HepG2 (cell line): ENCODE data around the gene SPATA13. TPM values are rescaled to one million over a fixed set of nuclear protein-coding genes. Genes with fewer than 3 reads are reported as not detected.
A peak's percentile ranks its signal among the peaks of the same experiment; 100 is the strongest.

ENCODE experiments used
- PCBP2 ChIP-seq: fragments of 200-400 bp; formaldehyde crosslinking; optimal IDR thresholded peaks from 2 replicates; pipeline ENCODE3; 2018; ENCODE audit warnings: low read length, low read depth; ENCODE audit not compliant: poor library complexity, severe bottlenecking
- RARA ChIP-seq: IDR thresholded peaks from 2 replicates; pipeline ENCODE4 v1.6.1; 2016; ENCODE audit warnings: missing genetic modification reagents, missing compliant biosample characterization
- SRSF1 ChIP-seq: fragments of 200-400 bp; formaldehyde crosslinking; optimal IDR thresholded peaks from 2 replicates; pipeline ENCODE3; 2017; ENCODE audit warnings: mild to moderate bottlenecking, low read depth, low read length, moderate library complexity
- ZNF274 ChIP-seq: sonication (generic); formaldehyde crosslinking; IDR thresholded peaks from 2 replicates; pipeline ENCODE4 v1.5.1; 2020; ENCODE audit warnings: mild to moderate bottlenecking, missing genetic modification reagents
- ZNF343 ChIP-seq: sonication (generic); formaldehyde crosslinking; IDR thresholded peaks from 2 replicates; pipeline ENCODE4 v1.4.0; 2020; ENCODE audit warnings: mild to moderate bottlenecking, missing genetic modification reagents
- ZNF354B ChIP-seq: sonication (generic); formaldehyde crosslinking; IDR thresholded peaks from 2 replicates; pipeline ENCODE4 v1.8.0; 2022; ENCODE audit warnings: mild to moderate bottlenecking, missing genetic modification reagents
- ZNF761 ChIP-seq: sonication (generic); formaldehyde crosslinking; conservative IDR thresholded peaks from 2 replicates; pipeline ENCODE4 v1.4.0; 2020; ENCODE audit warnings: mild to moderate bottlenecking, missing genetic modification reagents
- ZNF777 ChIP-seq: sonication (generic); formaldehyde crosslinking; IDR thresholded peaks from 2 replicates; pipeline ENCODE4 v1.4.0; 2020; ENCODE audit warnings: missing genetic modification reagents
- ZNF839 ChIP-seq: sonication (generic); formaldehyde crosslinking; IDR thresholded peaks from 2 replicates; pipeline ENCODE4 v1.4.0; 2020; ENCODE audit warnings: missing genetic modification reagents, mild to moderate bottlenecking, borderline replicate concordance
- polyA plus RNA-seq, 8 experiments: library from polyadenylated mRNA; depleted of rRNA in 3 of 8; stranded (reverse) in 7 of 8; unstranded in 1 of 8; fragments of >200 nt; fragmentation: Illumina TruSeq in 4 of 8; extraction: Trizol in 4 of 8; gene quantifications; 2 replicates each; pipeline versions ENCODE4 v1.2.1 to v1.2.3, GENCODE V29; 2011 to 2016; ENCODE audit warnings: low read depth in 4 of 8, missing spikeins in 1 of 8, mixed read lengths in 1 of 8; ENCODE audit not compliant: insufficient read depth in 1 of 8
- total RNA-seq, 5 experiments: library from RNA; depleted of rRNA; stranded (reverse); fragments of >200 nt; fragmentation: Illumina TruSeq; extraction: Trizol; gene quantifications; 2 replicates each; pipeline ENCODE4 v1.2.3, GENCODE V29; 2016; ENCODE audit warnings: low read depth in 1 of 5
- TF ChIP-seq, protein P1 (sequence below): sonication (generic); formaldehyde crosslinking; IDR thresholded peaks from 2 replicates; pipeline ENCODE4 v1.5.0; 2020; ENCODE audit warnings: mild to moderate bottlenecking, missing genetic modification reagents, borderline replicate concordance
- TF ChIP-seq, protein P2 (sequence below): sonication (generic); formaldehyde crosslinking; IDR thresholded peaks from 2 replicates; pipeline ENCODE4 v1.4.0; 2020; ENCODE audit warnings: missing genetic modification reagents
- TF ChIP-seq, protein P3 (sequence below): sonication (generic); formaldehyde crosslinking; IDR thresholded peaks from 2 replicates; pipeline ENCODE4 v1.4.0; 2020; ENCODE audit warnings: missing genetic modification reagents, borderline replicate concordance
- TF ChIP-seq, protein P4 (sequence below): sonication (generic); formaldehyde crosslinking; conservative IDR thresholded peaks from 2 replicates; pipeline ENCODE4 v1.8.1; 2023; ENCODE audit warnings: missing genetic modification reagents
- TF ChIP-seq, protein P5 (sequence below): sonication (generic); formaldehyde crosslinking; IDR thresholded peaks from 2 replicates; pipeline ENCODE4 v1.4.0; 2020; ENCODE audit warnings: missing genetic modification reagents, mild to moderate bottlenecking, borderline replicate concordance

Gene SPATA13
- total and polyA plus RNA-seq, 2 of the 13 experiments (the other 11 are each of a cell fraction or from before 2014, with no cell fraction given) = 11.3 to 14.2 TPM

DNA sequence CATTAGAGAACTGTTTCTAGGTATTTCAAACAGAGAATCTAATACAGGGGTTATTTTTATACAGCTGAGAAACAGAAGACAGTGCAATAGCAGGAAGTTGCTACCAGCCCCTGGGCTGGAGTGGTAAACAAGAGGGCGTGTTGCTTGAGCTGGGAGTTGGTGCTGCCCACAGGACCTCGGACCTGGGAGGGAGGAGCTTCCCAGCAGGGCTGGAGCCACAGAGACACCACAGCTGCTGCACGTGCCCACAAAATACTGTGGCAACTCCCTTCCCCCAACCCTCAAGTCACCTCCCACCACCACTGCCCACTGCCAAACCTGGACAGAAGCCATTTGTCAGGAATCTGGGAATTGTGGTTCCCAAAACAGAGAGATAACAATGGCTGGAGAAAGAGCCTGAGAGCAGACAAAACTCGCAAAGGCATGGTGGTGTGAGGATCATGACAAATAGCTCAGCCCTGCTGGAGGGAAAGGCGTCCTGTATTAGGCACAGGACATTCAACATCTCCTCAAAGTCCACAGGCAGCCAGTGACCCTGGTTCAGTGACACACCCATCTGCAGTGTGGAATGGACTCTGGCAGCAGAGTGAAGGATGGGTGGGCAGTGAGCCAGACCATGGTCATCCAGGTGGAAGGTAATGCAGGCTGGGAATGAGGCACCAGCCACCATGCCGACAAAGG lies 57.2 kb downstream of the SPATA13 start (continued):
- TF ChIP-seq, protein P1, sequence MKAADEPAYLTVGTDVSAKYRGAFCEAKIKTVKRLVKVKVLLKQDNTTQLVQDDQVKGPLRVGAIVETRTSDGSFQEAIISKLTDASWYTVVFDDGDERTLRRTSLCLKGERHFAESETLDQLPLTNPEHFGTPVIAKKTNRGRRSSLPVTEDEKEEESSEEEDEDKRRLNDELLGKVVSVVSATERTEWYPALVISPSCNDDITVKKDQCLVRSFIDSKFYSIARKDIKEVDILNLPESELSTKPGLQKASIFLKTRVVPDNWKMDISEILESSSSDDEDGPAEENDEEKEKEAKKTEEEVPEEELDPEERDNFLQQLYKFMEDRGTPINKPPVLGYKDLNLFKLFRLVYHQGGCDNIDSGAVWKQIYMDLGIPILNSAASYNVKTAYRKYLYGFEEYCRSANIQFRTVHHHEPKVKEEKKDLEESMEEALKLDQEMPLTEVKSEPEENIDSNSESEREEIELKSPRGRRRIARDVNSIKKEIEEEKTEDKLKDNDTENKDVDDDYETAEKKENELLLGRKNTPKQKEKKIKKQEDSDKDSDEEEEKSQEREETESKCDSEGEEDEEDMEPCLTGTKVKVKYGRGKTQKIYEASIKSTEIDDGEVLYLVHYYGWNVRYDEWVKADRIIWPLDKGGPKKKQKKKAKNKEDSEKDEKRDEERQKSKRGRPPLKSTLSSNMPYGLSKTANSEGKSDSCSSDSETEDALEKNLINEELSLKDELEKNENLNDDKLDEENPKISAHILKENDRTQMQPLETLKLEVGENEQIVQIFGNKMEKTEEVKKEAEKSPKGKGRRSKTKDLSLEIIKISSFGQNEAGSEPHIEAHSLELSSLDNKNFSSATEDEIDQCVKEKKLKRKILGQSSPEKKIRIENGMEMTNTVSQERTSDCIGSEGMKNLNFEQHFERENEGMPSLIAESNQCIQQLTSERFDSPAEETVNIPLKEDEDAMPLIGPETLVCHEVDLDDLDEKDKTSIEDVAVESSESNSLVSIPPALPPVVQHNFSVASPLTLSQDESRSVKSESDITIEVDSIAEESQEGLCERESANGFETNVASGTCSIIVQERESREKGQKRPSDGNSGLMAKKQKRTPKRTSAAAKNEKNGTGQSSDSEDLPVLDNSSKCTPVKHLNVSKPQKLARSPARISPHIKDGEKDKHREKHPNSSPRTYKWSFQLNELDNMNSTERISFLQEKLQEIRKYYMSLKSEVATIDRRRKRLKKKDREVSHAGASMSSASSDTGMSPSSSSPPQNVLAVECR (CRISPR knock-in tag) = peak; percentile 69
- no peak for TF ChIP-seq ZNF839 (CRISPR knock-in tag)
- TF ChIP-seq, protein P2, sequence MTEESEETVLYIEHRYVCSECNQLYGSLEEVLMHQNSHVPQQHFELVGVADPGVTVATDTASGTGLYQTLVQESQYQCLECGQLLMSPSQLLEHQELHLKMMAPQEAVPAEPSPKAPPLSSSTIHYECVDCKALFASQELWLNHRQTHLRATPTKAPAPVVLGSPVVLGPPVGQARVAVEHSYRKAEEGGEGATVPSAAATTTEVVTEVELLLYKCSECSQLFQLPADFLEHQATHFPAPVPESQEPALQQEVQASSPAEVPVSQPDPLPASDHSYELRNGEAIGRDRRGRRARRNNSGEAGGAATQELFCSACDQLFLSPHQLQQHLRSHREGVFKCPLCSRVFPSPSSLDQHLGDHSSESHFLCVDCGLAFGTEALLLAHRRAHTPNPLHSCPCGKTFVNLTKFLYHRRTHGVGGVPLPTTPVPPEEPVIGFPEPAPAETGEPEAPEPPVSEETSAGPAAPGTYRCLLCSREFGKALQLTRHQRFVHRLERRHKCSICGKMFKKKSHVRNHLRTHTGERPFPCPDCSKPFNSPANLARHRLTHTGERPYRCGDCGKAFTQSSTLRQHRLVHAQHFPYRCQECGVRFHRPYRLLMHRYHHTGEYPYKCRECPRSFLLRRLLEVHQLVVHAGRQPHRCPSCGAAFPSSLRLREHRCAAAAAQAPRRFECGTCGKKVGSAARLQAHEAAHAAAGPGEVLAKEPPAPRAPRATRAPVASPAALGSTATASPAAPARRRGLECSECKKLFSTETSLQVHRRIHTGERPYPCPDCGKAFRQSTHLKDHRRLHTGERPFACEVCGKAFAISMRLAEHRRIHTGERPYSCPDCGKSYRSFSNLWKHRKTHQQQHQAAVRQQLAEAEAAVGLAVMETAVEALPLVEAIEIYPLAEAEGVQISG = peak; percentile 57
- no peak for TF ChIP-seq SRSF1
- TF ChIP-seq, protein P3, sequence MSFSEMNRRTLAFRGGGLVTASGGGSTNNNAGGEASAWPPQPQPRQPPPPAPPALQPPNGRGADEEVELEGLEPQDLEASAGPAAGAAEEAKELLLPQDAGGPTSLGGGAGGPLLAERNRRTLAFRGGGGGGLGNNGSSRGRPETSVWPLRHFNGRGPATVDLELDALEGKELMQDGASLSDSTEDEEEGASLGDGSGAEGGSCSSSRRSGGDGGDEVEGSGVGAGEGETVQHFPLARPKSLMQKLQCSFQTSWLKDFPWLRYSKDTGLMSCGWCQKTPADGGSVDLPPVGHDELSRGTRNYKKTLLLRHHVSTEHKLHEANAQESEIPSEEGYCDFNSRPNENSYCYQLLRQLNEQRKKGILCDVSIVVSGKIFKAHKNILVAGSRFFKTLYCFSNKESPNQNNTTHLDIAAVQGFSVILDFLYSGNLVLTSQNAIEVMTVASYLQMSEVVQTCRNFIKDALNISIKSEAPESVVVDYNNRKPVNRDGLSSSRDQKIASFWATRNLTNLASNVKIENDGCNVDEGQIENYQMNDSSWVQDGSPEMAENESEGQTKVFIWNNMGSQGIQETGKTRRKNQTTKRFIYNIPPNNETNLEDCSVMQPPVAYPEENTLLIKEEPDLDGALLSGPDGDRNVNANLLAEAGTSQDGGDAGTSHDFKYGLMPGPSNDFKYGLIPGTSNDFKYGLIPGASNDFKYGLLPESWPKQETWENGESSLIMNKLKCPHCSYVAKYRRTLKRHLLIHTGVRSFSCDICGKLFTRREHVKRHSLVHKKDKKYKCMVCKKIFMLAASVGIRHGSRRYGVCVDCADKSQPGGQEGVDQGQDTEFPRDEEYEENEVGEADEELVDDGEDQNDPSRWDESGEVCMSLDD (CRISPR knock-in tag) = no peak
- TF ChIP-seq ZNF274 (CRISPR knock-in tag) = no peak
- no peak for TF ChIP-seq ZNF354B (CRISPR knock-in tag)
- 0 out of 2 replicates have a peak, but pooled peaks have one; percentile 25 for TF ChIP-seq ZNF761 (CRISPR knock-in tag)
- TF ChIP-seq PCBP2 = no peak
- TF ChIP-seq, protein P4, sequence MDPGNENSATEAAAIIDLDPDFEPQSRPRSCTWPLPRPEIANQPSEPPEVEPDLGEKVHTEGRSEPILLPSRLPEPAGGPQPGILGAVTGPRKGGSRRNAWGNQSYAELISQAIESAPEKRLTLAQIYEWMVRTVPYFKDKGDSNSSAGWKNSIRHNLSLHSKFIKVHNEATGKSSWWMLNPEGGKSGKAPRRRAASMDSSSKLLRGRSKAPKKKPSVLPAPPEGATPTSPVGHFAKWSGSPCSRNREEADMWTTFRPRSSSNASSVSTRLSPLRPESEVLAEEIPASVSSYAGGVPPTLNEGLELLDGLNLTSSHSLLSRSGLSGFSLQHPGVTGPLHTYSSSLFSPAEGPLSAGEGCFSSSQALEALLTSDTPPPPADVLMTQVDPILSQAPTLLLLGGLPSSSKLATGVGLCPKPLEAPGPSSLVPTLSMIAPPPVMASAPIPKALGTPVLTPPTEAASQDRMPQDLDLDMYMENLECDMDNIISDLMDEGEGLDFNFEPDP = no peak
- TF ChIP-seq ZNF343 (CRISPR knock-in tag) = no peak
- TF ChIP-seq ZNF777 (CRISPR knock-in tag) = no peak
- TF ChIP-seq RARA (CRISPR knock-in tag) = peak; percentile 48
- TF ChIP-seq, protein P5, sequence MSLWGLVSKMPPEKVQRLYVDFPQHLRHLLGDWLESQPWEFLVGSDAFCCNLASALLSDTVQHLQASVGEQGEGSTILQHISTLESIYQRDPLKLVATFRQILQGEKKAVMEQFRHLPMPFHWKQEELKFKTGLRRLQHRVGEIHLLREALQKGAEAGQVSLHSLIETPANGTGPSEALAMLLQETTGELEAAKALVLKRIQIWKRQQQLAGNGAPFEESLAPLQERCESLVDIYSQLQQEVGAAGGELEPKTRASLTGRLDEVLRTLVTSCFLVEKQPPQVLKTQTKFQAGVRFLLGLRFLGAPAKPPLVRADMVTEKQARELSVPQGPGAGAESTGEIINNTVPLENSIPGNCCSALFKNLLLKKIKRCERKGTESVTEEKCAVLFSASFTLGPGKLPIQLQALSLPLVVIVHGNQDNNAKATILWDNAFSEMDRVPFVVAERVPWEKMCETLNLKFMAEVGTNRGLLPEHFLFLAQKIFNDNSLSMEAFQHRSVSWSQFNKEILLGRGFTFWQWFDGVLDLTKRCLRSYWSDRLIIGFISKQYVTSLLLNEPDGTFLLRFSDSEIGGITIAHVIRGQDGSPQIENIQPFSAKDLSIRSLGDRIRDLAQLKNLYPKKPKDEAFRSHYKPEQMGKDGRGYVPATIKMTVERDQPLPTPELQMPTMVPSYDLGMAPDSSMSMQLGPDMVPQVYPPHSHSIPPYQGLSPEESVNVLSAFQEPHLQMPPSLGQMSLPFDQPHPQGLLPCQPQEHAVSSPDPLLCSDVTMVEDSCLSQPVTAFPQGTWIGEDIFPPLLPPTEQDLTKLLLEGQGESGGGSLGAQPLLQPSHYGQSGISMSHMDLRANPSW (CRISPR knock-in tag) = no peak
